Measurements from ENCODE around the gene CYP3A7. TPM values are rescaled to one million over a fixed set of nuclear protein-coding genes. Genes with fewer than 3 reads are reported as not detected.

CYP3A7 gene
- total and polyA plus RNA-seq, 2 of the 4 experiments (the other 2 are of a cell fraction), result not detected

DNA sequence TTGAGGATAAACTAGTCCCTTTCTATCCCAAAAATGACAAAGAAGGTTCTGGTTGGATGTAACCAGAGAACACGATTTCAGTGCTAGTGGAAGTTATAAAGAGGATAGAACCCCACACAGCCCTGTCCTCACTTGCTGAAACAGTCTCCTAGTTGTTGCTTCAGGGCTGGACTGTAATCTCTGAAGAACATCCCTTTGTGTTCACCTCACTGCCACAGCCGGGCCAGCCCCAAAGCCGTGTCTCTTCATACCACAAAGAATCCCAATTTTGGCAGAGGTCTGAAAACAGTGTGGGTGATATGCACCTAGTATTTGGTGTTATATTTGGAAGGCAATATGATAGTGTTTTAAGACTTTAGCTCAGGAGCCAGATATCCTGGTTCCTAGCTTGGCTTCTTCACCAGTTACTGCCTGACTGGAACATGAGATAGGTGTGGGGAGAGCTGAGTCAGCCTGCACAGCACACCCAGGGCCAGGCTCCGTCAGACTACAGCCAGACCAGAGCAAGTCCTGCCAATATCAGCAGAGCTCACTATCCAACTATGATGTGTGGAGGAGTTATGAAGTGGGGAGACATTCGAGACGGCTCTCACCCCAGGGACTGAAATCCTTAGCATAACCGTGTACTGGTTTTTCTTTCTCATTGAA is 27.8 kb upstream of the CYP3A7 start:
- Histone ChIP-seq H3K18ac (ENCODE audit: low read depth, low read length) (no peak overlapping the region), H3K4ac (ENCODE audit: low read depth, low read length) (no peak overlapping the region), H3K27ac (ENCODE audit: insufficient read depth, low read length) (no peak overlapping the region), H3K36me3 (ENCODE audit: control insufficient read depth, insufficient read depth, low read length) (no peaks in the 10 kb centered on the region), H3K9me3 (ENCODE audit: control insufficient read depth, insufficient read depth, low read length) (no peaks in the 10 kb centered on the region), H4K5ac (ENCODE audit: low read depth, low read length) (no peak overlapping the region), H2BK20ac (ENCODE audit: low read depth, low read length) (no peak overlapping the region), H3K14ac (replicated peaks; ENCODE audit: low read depth, low read length) (no peak overlapping the region), H3K4me3 (ENCODE audit: insufficient read depth, low read depth, low read length) (no peak overlapping the region), H3K79me1 (ENCODE audit: low read depth in 1 of 2, low read length in 2 of 2) (no peaks in the 10 kb centered on the region), H3K9me1 (ENCODE audit: insufficient read depth, low read length) (no peaks in the 10 kb centered on the region), H2BK120ac (ENCODE audit: low read depth, low read length) (no peak overlapping the region), H3K27me3 (ENCODE audit: control insufficient read depth, insufficient read depth, low read length) (peaks cover 3% of the 10 kb centered on the region; the same call in 1 of the 2 replicates), H3K4me2 (ENCODE audit: low read depth, low read length) (no peak overlapping the region), H4K91ac (ENCODE audit: insufficient read depth, low read depth, low read length) (no peak overlapping the region), H3K9ac (ENCODE audit: low read depth, low read length) (no peak overlapping the region), H4K8ac (ENCODE audit: low read depth in 2 of 2, low read length in 2 of 2) (no peak overlapping the region), H2AFZ (replicated peaks; ENCODE audit: low read length, poor library complexity) (no peak overlapping the region), H3K23ac (ENCODE audit: low read depth, low read length) (no peak overlapping the region), H2BK5ac (ENCODE audit: low read depth, low read length, poor library complexity, severe bottlenecking) (no peak overlapping the region), H4K20me1 (ENCODE audit: insufficient read depth, low read length) (no peaks in the 10 kb centered on the region), H2BK15ac (ENCODE audit: low read depth, low read length) (no peak overlapping the region), H2AK5ac (ENCODE audit: low read depth, low read length) (no peak overlapping the region), H3K56ac (ENCODE audit: extremely low read depth, insufficient read depth, low read length) (no peak overlapping the region), H3K4me1 (ENCODE audit: control insufficient read depth, insufficient read depth, low read length) (no peaks in the 10 kb centered on the region), H2AK9ac (replicated peaks; ENCODE audit: low read depth, low read length, poor library complexity) (no peak overlapping the region)
- TF ChIP-seq CHD1 (IDR thresholded peaks at IDR 0.05; ENCODE audit: low read depth, low read length) (no peak), CEBPB (IDR thresholded peaks at IDR 0.05; ENCODE audit: low read depth, low read length) (no peak), MXI1 (IDR thresholded peaks at IDR 0.05; ENCODE audit: borderline replicate concordance, low read depth, low read length) (no peak), MAFK (IDR thresholded peaks at IDR 0.05; ENCODE audit: low read depth, low read length) (no peak), BHLHE40 (IDR thresholded peaks at IDR 0.05; ENCODE audit: low read depth, low read length) (no peak), POLR2A (IDR thresholded peaks at IDR 0.05; ENCODE audit: low read depth, low read length) (no peak), NFE2L2 (IDR thresholded peaks at IDR 0.05; ENCODE audit: low read depth, low read length) (no peak), MAZ (IDR thresholded peaks at IDR 0.05; ENCODE audit: borderline replicate concordance, low read depth, low read length) (no peak), FOS (IDR thresholded peaks at IDR 0.05; ENCODE audit: low read depth, low read length) (no peak), SMC3 (IDR thresholded peaks at IDR 0.05; ENCODE audit: low read depth, low read length) (no peak), RFX5 (IDR thresholded peaks at IDR 0.05; ENCODE audit: low read depth, low read length) (no peak), RAD21 (IDR thresholded peaks at IDR 0.05; ENCODE audit: low read length) (no peak), USF2 (IDR thresholded peaks at IDR 0.05; ENCODE audit: low read depth, low read length) (no peak), RCOR1 (IDR thresholded peaks at IDR 0.05; ENCODE audit: insufficient replicate concordance, low read length) (no peak)
- TF ChIP-seq, protein P1, sequence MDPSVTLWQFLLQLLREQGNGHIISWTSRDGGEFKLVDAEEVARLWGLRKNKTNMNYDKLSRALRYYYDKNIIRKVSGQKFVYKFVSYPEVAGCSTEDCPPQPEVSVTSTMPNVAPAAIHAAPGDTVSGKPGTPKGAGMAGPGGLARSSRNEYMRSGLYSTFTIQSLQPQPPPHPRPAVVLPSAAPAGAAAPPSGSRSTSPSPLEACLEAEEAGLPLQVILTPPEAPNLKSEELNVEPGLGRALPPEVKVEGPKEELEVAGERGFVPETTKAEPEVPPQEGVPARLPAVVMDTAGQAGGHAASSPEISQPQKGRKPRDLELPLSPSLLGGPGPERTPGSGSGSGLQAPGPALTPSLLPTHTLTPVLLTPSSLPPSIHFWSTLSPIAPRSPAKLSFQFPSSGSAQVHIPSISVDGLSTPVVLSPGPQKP (IDR thresholded peaks at IDR 0.05; ENCODE audit: borderline replicate concordance, low read depth, low read length), result no peak
- TF ChIP-seq, protein P2, sequence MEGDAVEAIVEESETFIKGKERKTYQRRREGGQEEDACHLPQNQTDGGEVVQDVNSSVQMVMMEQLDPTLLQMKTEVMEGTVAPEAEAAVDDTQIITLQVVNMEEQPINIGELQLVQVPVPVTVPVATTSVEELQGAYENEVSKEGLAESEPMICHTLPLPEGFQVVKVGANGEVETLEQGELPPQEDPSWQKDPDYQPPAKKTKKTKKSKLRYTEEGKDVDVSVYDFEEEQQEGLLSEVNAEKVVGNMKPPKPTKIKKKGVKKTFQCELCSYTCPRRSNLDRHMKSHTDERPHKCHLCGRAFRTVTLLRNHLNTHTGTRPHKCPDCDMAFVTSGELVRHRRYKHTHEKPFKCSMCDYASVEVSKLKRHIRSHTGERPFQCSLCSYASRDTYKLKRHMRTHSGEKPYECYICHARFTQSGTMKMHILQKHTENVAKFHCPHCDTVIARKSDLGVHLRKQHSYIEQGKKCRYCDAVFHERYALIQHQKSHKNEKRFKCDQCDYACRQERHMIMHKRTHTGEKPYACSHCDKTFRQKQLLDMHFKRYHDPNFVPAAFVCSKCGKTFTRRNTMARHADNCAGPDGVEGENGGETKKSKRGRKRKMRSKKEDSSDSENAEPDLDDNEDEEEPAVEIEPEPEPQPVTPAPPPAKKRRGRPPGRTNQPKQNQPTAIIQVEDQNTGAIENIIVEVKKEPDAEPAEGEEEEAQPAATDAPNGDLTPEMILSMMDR (conservative IDR thresholded peaks at IDR 0.05; ENCODE audit: low read depth, low read length), result no peak
- dilution Hi-C loops (cut with HindIII; ENCODE audit: low sequenced_read_pairs, unreplicated experiment), result no loop called here
- ATAC-seq (ENCODE audit: low read depth) (peak; percentile 90), DNase-seq (peak; percentile 70)
- intact Hi-C loops (cut with micrococcal nuclease), result no loop called here
- BruUV-seq (replicated peaks), result no TSS peak
- in situ Hi-C loops (cut with MboI; ENCODE audit: low sequenced_read_pairs), result no loop called here
- ChIA-PET POLR2A (ENCODE audit: unreplicated experiment) (no interaction called here), CTCF (no interaction called here)
- WGBS, 2 experiments (ENCODE audit: extremely low coverage in 2 of 2, insufficient read length in 1 of 2), result no CpG with 5 or more reads among the region's 7 CpGs

Data from IMR-90 (cell line).